UCSD-AML1 (cell line): ENCODE results near the gene PLEKHG4B.
"Not testable (repeated sequence)": the region's sequence is repeated elsewhere in the genome, so short reads cannot be mapped to it uniquely, and the experiment has no call there.

Experiments used
- DNase-seq: peaks from one replicate; lab custom pipeline; 2025; ENCODE audit not compliant: unreplicated experiment; lab: John Stamatoyannopoulos, UW

PLEKHG4B gene

DNA sequence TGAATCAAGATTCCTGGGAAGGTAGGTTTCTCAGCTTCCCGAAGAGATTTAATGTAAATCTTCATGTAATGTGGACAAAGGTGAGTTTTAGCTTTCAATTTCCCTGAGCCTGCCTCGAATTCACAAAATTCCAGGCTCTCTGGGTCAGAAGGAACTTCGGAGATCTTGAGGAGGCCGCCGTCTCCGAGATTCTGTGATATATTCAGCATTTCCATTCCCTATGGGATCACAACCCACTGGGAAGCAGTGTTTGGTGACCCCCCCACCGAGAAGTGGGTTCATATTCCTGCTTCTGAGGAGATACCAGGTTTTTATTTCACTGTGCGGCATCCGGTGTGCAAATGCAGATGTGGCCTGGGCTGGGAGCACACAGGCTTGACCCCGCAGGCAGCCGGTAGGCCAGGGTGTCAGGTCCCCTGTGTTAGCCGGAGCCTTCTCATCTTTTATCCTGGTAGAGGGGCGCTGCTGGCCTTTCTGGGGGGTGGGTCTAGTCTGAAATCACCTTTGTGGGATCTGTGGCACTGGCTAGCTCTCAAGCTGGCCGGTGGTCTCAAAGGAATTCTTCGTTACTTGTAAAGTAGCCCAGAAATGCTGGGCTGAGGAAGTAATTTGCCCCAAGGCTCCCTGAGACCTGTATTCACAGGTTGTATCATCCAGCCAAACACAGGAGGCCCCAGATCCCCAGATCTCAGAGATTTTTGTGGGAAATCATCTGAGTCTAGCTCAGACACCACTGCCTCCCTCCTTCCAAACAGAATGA is 1.4 kb downstream of the PLEKHG4B start:
- no peak for DNase-seq

- no peak for DNase-seq
Measured at GRCh38 chr5:94113-94892, 2.3 kb downstream of the PLEKHG4B start.

DNA sequence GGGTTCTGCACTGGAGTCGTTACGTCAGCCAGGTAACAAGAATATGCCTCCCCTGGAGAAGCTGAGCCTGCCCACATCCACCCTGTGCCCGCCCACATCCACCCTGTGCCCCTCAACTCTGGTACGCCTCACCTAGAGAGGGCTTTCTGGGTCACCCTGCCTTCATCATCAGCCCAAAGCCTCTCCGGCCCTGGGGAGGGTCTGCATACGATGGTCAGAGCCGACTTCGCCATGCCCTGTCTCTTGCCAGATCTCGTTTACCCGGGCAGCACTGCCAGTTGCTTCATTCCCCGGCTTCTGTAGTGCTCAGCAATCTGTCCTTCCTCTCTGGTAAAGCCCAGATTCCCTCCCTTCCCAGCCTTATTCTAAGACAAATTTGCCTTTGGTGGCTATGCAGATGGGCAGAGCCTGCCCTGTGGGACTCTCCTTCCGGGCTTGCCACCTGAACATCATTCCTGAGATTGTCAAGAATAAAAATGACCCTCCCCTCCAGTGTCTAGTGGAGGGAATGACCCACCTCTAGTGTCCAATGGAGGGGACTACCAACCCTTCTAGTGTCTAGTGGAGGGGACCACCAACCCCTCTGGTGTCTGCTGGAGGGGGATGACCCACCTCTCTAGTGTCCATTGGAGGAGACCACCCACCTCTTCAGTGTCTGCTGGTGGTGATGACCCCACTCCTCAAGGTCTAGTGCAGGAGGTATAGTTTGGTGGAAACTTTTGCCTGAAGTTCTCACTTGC is 3.4 kb downstream of the PLEKHG4B start:
- DNase-seq = no peak

- DNase-seq = no peak
Measured at GRCh38 chr5:96976-97660, 5.2 kb downstream of the PLEKHG4B start.

GRCh38 chr5:99815-100214 is 7.8 kb downstream of the PLEKHG4B start:
- DNase-seq = no peak

GRCh38 chr5:102411-103043 is 10.6 kb downstream of the PLEKHG4B start:
- no peak for DNase-seq

GRCh38 chr5:104106-104505 is 12.1 kb downstream of the PLEKHG4B start:
- not testable (repeated sequence) for DNase-seq

- no peak for DNase-seq
Measured at GRCh38 chr5:104778-105296, 12.9 kb downstream of the PLEKHG4B start.

- DNase-seq = no peak
Measured at GRCh38 chr5:105504-106070, 13.6 kb downstream of the PLEKHG4B start.

DNA sequence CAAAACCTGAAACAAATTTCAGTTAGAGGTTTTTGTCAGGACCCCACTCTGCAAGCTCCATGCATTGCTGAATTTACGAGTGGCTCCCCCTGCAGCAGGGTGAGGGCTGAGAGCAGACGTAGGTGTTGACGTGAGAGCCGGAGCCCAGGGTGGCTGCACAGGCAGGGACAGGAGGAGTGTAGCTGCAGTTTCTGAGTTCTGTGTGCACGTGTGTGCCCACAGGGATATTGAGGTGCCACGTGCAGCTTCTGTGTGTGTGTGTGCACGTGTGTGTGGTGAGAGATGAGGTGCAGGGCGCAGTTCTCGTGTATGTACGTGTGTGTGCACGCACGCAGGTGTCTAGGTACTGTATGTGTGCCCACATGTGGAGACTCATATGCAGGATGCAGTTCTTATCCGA is 14.6 kb downstream of the PLEKHG4B start:
- DNase-seq = no peak

- no peak for DNase-seq
Measured at GRCh38 chr5:107526-107925, 15.6 kb downstream of the PLEKHG4B start.

GRCh38 chr5:109826-110225 is 17.9 kb downstream of the PLEKHG4B start:
- no peak for DNase-seq

DNA sequence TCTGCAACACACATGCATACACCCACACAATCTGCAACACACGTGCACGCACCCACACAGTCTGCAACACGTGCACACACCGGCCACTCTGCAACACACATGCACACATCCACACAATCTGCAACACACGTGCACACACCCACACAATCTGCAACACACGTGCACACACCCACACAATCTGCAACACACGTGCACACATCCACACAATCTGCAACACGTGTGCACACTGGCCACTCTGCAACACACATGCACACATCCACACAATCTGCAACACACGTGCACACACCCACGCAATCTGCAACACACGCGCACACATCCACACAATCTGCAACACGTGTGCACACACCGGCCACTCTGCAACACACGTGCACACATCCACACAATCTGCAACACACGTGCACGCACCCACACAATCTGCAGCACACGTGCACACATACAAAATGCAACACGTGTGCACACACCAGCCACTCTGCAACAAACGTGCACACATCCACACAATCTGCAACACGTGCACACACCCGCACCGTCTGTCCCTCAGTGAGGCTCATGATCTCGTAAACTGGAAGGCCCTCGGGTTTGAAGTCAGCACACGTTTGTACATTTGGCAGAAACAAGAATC is 18.4 kb downstream of the PLEKHG4B start:
- DNase-seq = no peak

DNA sequence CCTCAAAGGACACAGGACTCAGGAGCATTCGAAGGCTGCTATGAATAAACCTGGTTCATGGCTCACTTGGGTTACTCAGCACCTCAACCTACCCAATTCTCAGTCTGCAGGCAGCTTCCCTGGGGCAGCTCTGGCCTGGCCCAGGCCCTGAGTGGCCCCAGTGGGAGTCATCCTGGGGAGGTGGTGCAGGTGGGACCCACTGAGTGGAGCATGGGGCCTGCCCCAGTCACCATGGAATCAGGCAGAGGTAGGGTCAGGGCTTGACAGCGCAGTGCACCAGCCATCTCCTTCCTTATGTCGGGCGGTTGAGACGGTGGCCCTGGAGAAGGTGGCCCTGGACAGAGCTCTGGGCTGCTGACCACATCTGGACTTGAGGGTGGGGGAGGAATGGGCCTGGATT is 19.2 kb downstream of the PLEKHG4B start:
- no peak for DNase-seq

- DNase-seq = no peak
Measured at GRCh38 chr5:119486-120097, 27.6 kb downstream of the PLEKHG4B start.

DNA sequence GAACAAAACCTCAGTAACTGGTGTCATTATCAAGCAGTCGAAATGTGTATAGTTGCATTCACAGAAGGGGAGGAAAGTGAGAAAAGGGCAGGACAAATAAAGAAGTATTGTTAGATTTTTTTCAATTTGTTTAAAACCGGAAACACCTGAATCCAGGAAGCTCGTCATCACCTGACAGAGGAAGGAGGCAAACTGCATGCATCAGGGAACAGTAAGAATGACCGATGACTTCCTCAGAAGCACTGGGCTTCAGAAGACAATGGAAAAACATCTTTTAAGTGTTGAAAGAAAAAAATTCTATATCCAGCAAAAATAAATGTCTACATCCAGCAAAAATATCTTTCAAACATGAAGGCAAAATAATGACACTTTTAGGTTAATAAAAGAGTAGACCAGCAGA is 29.5 kb downstream of the PLEKHG4B start:
- no peak for DNase-seq

DNA sequence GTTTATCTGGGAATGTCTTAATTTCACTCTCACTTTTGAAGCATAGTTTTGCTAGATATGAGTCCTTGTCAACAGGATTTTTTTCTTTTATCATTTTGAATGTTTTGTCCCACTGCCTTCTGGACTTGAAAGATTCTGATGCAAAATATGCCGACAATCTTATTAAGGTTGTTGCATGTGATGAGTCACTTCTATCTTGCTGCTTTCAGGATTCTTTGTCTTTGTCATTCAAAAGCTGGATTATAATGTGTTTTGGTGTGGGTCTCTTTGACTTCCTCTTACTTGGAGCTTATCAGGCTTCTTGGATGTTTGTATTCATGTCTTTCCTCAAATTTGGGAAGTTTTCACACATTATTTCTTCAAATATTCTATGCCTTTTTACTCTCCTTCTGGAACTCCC is 33.8 kb downstream of the PLEKHG4B start:
- no peak for DNase-seq

DNA sequence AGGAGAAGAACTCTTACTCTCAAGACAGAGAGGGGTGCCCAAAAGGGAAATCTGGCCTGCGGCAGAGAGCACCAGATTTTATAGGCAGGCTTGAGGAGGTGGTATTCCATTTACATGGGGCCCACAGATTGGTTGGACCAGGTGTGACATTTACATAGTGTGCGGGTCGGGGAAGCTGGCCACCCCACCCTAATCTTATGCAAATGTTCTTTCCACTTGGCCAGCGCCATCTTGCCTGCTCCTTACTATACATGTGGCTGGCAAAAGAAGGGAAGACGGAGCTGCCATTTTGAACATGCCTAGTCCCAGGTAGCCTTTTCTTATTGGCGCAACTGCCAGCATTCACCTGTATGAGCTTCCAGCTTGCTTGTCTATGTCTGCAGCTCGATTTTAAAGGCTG is 34.8 kb downstream of the PLEKHG4B start:
- DNase-seq = no peak

GRCh38 chr5:127886-128285 is 35.9 kb downstream of the PLEKHG4B start:
- DNase-seq = no peak
